ENCODE data around the gene AIPL1.

AIPL1 gene

GRCh38 chr17:6470146-6470718, 35.3 kb upstream of the AIPL1 start:
- H3K36me3 Mint-ChIP-seq (ENCODE audit: low read depth) = peaks cover 24% of the 10 kb centered on the region
- no peak overlapping the region for H3K27ac Mint-ChIP-seq
- no peak overlapping the region for H3K4me3 Mint-ChIP-seq
- no peaks in the 10 kb centered on the region for H3K27me3 Mint-ChIP-seq (ENCODE audit: low read depth)
- H3K9me3 Mint-ChIP-seq = peaks cover 6% of the 10 kb centered on the region
- no peak for TF ChIP-seq CTCF (IDR thresholded peaks at IDR 0.05; ENCODE audit: unreplicated experiment in 3 of 3)
- H3K4me1 Mint-ChIP-seq = peaks cover 15% of the 10 kb centered on the region

- H3K9me3 Mint-ChIP-seq = peaks cover 6% of the 10 kb centered on the region
- no peak overlapping the region for H3K27ac Mint-ChIP-seq
- no peak overlapping the region for H3K4me3 Mint-ChIP-seq
- no peaks in the 10 kb centered on the region for H3K27me3 Mint-ChIP-seq (ENCODE audit: low read depth)
- H3K36me3 Mint-ChIP-seq (ENCODE audit: low read depth) = peaks cover 24% of the 10 kb centered on the region
- H3K4me1 Mint-ChIP-seq = peaks cover 9% of the 10 kb centered on the region
- TF ChIP-seq CTCF (IDR thresholded peaks at IDR 0.05; ENCODE audit: unreplicated experiment in 3 of 3) = no peak
Measured at GRCh38 chr17:6468051-6468790, 33.3 kb upstream of the AIPL1 start.

- Mint-ChIP-seq H3K27ac (no peak overlapping the region), H3K4me1 (peaks cover 4% of the 10 kb centered on the region), H3K27me3 (ENCODE audit: low read depth) (no peaks in the 10 kb centered on the region), H3K4me3 (no peak overlapping the region), H3K36me3 (ENCODE audit: low read depth) (peaks cover 24% of the 10 kb centered on the region), H3K9me3 (peaks cover 6% of the 10 kb centered on the region)
- TF ChIP-seq CTCF (IDR thresholded peaks at IDR 0.05; ENCODE audit: unreplicated experiment in 3 of 3) = no peak
Measured at GRCh38 chr17:6467567-6467966, 32.6 kb upstream of the AIPL1 start.

GRCh38 chr17:6465206-6466003, 30.5 kb upstream of the AIPL1 start:
- H3K27ac Mint-ChIP-seq = no peak overlapping the region
- H3K9me3 Mint-ChIP-seq = peaks cover 6% of the 10 kb centered on the region
- TF ChIP-seq CTCF (IDR thresholded peaks at IDR 0.05; ENCODE audit: unreplicated experiment in 3 of 3) = no peak
- H3K4me1 Mint-ChIP-seq = no peaks in the 10 kb centered on the region
- peaks cover 24% of the 10 kb centered on the region for H3K36me3 Mint-ChIP-seq (ENCODE audit: low read depth)
- no peak overlapping the region for H3K4me3 Mint-ChIP-seq
- no peaks in the 10 kb centered on the region for H3K27me3 Mint-ChIP-seq (ENCODE audit: low read depth)

GRCh38 chr17:6464446-6465041, 29.6 kb upstream of the AIPL1 start:
- H3K9me3 Mint-ChIP-seq = peaks cover 6% of the 10 kb centered on the region
- no peaks in the 10 kb centered on the region for H3K27me3 Mint-ChIP-seq (ENCODE audit: low read depth)
- no peak overlapping the region for H3K4me3 Mint-ChIP-seq
- H3K4me1 Mint-ChIP-seq = no peaks in the 10 kb centered on the region
- TF ChIP-seq CTCF (IDR thresholded peaks at IDR 0.05; ENCODE audit: unreplicated experiment in 3 of 3) = no peak
- H3K27ac Mint-ChIP-seq = no peak overlapping the region
- peaks cover 24% of the 10 kb centered on the region for H3K36me3 Mint-ChIP-seq (ENCODE audit: low read depth)
